Stomach smooth muscle (tissue), 2 donors: ENCODE results near the gene SLC7A11.

Experiments used
- H3K27ac ChIP-seq: one replicate; pipeline ENCODE4 v1.7.0; 2013; ENCODE audit warnings: mild to moderate bottlenecking, low read length, inconsistent platforms
- H3K27me3 ChIP-seq, 2 donors: one replicate each; pipeline ENCODE4 v1.7.0; 2013; ENCODE audit warnings: low read length in 2 of 2; ENCODE audit not compliant: insufficient read depth in 2 of 2, control insufficient read depth in 1 of 2
- H3K36me3 ChIP-seq, 2 donors: one replicate each; pipeline ENCODE4 v1.7.0; 2013; ENCODE audit warnings: low read length in 2 of 2; ENCODE audit not compliant: control insufficient read depth in 2 of 2, insufficient read depth in 2 of 2
- H3K4me1 ChIP-seq: one replicate; pipeline ENCODE4 v1.7.0; 2013; ENCODE audit warnings: low read length; ENCODE audit not compliant: control insufficient read depth, insufficient read depth
- H3K4me3 ChIP-seq, 2 donors: one replicate each; pipeline ENCODE4 v1.7.0; 2013; ENCODE audit warnings: low read length in 2 of 2
- H3K9ac ChIP-seq, 2 donors: one replicate each; pipeline ENCODE4 v1.7.0; 2013; ENCODE audit warnings: low read length in 2 of 2, mild to moderate bottlenecking in 1 of 2
- H3K9me3 ChIP-seq, 2 donors: one replicate each; pipeline ENCODE4 v1.7.0; 2013; ENCODE audit warnings: low read length in 2 of 2; ENCODE audit not compliant: control insufficient read depth in 2 of 2
- donor health status: healthy.
- donor health status: Pancreatic carcinoma.

The SLC7A11 gene

GRCh38 chr4:138242076-138242833 is at the start of gene SLC7A11:
Gene SLC7A11 (minus strand): TSS chr4:138242349. CDS start chr4:138242069, 280 bp downstream.
- no peak within 1 kb of the TSS for H3K9ac ChIP-seq
- H3K27ac ChIP-seq, result no peak within 1 kb of the TSS

DNA sequence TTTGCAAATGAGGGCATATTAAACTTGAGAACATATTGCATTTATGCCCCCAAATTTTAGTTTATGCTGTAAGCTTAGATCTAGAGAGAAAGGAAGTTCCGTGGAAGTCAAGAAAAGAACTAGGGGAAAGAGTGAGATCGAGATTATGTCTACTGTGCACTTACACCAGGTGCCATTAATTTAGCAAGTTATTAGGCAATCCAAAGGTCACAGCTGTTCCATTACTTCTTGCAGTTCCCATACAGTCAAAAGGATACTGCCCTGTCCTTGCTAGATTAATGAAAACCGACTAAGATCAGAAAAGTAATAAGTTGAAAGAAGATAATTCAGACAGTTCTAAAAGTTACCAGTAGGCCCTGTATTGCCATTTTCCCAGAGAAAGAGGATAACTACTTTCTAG is 49.3 kb upstream of the SLC7A11 start:
- no peaks in the 10 kb centered on the region for H3K9me3 ChIP-seq
- no peaks in the 10 kb centered on the region for H3K36me3 ChIP-seq
- no peak overlapping the region for H3K4me3 ChIP-seq
- no peaks in the 10 kb centered on the region for H3K27me3 ChIP-seq
- H3K4me1 ChIP-seq, result no peaks in the 10 kb centered on the region
- no peak overlapping the region for H3K9ac ChIP-seq
- no peak overlapping the region for H3K27ac ChIP-seq

More at GRCh38 chr4:138242076-138242833, at the start of gene SLC7A11:
- H3K9me3 ChIP-seq, result no peaks in the 10 kb centered on the region
- H3K36me3 ChIP-seq, result no peaks in the 10 kb centered on the region
- H3K4me3 ChIP-seq, result peak within 1 kb of the TSS; percentile 47 to 49
- H3K4me1 ChIP-seq, result no peaks in the 10 kb centered on the region
- no peaks in the 10 kb centered on the region for H3K27me3 ChIP-seq

DNA sequence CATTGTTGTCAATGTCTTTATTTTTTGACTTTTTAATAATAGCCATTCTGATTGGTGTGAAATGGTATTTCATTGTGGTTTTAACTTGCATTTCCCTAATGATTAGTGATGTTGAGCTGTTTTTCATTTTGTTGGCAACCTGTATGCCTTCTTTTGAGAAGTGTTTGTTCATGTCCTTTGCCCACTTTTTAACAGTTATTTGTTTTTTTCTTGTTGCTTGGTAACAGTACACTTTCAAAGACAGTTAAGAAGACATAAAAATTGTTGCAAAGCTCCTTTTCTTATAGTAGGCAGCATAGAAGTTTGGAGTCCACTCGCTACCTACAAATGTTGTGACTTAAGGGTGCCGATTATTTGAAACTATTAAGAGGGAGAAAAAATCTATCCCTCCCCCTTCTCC is 48.7 kb upstream of the SLC7A11 start:
- Histone ChIP-seq H3K4me3 (no peak overlapping the region), H3K27ac (no peak overlapping the region), H3K4me1 (no peaks in the 10 kb centered on the region), H3K27me3 (no peaks in the 10 kb centered on the region), H3K36me3 (no peaks in the 10 kb centered on the region), H3K9ac (no peak overlapping the region), H3K9me3 (no peaks in the 10 kb centered on the region)

DNA sequence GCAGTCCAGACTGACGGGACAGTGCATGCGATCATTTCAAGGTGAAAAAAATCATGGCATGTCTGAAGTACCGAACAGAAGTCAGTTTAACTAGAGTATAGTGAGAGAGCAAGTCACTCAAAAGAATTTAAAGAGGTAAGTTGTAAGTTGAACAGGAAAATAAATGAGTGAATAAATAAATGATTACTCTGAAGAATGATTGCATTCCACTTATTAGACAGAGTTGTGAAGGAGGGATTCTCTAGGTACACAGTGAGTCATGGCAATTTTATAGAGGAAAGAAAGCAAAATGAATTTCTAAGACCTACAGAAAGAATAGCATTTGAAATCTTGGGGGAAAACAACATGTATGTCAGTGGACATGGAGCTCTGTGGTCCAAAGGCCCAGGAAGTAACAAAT is 37.1 kb upstream of the SLC7A11 start:
- Histone ChIP-seq H3K9me3 (no peaks in the 10 kb centered on the region), H3K4me3 (no peak overlapping the region), H3K9ac (no peak overlapping the region), H3K27ac (no peak overlapping the region), H3K4me1 (no peaks in the 10 kb centered on the region), H3K27me3 (no peaks in the 10 kb centered on the region), H3K36me3 (no peaks in the 10 kb centered on the region)

GRCh38 chr4:138277133-138277532 is 35.0 kb upstream of the SLC7A11 start:
- Histone ChIP-seq H3K9me3 (no peaks in the 10 kb centered on the region), H3K36me3 (no peaks in the 10 kb centered on the region), H3K27me3 (no peaks in the 10 kb centered on the region), H3K4me1 (no peaks in the 10 kb centered on the region), H3K9ac (no peak overlapping the region), H3K27ac (no peak overlapping the region), H3K4me3 (no peak overlapping the region)

DNA sequence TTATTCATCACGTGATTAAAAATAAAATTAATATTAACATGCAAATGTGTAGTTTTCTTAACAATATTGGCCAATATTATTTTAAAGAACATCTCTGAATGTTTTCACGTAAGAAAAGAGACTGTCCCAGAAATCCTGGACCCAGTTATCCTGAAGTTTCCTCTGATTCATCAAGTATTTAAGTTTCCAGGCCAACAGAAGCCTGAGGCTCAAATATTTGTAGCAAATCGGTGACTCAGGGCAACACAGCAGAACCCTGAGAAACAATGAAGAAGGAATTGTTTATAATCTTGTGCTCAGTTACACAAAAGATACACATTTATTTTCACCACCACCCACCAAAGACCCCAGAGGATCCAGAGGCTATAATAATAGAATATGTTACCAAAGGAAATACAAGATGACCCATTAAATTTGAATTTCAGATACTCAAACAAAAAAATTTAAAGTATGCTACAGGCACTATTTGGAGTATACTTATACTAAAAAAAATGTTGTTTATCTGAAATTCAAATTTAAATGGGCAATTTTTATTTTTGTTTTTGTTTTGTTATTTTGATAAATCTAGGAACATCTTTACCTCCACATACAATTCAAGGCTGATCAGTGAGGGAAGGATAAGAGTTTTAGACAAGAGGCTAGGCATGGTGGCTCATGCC is 33.9 kb upstream of the SLC7A11 start:
- no peaks in the 10 kb centered on the region for H3K36me3 ChIP-seq
- H3K4me3 ChIP-seq, result no peak overlapping the region
- H3K27me3 ChIP-seq, result no peaks in the 10 kb centered on the region
- no peak overlapping the region for H3K27ac ChIP-seq
- no peaks in the 10 kb centered on the region for H3K4me1 ChIP-seq
- no peaks in the 10 kb centered on the region for H3K9me3 ChIP-seq
- no peak overlapping the region for H3K9ac ChIP-seq

DNA sequence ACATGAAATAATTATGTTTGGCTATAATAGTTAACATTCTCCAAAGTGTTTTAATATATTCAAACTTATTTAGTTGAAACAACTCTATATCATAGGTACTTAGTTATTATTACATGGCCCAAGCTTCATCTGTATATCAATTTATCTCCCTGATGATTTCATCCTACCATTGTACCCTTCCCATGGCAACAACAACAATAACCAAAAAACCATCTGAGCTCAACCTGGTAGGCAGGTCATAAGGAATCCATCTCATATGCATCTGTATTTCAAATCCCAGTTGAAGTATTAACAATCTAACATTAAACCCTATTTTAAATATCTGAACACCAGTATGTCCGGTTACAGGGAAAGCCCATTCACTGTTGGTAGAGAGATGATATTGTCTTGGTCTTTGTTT is 33.1 kb upstream of the SLC7A11 start:
- Histone ChIP-seq H3K4me3 (no peak overlapping the region), H3K27me3 (no peaks in the 10 kb centered on the region), H3K4me1 (no peaks in the 10 kb centered on the region), H3K27ac (no peak overlapping the region), H3K9ac (no peak overlapping the region), H3K36me3 (no peaks in the 10 kb centered on the region), H3K9me3 (no peaks in the 10 kb centered on the region)

DNA sequence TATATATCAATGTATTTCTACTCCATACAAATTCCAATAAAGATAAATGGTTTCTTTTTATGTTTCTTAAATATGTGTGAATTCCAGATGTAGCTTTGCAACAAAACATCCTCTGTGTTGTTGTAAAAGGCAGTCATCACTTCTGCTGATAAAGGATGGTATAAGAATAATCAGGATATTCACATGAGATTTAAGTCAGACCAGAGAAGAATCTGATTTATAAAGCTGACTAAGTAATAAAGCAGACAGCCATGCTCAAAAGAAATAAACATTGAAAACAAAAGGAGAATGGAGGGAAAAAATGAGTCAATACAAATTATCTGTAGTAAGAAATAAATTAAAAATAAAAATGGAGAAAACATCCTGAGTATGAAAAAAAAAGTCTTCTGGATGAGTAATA is 27.0 kb upstream of the SLC7A11 start:
- Histone ChIP-seq H3K27ac (no peak overlapping the region), H3K4me1 (no peaks in the 10 kb centered on the region), H3K9ac (no peak overlapping the region), H3K36me3 (no peaks in the 10 kb centered on the region), H3K4me3 (no peak overlapping the region), H3K27me3 (no peaks in the 10 kb centered on the region), H3K9me3 (peaks cover 0 to 2% of the 10 kb centered on the region in 2 donors)

DNA sequence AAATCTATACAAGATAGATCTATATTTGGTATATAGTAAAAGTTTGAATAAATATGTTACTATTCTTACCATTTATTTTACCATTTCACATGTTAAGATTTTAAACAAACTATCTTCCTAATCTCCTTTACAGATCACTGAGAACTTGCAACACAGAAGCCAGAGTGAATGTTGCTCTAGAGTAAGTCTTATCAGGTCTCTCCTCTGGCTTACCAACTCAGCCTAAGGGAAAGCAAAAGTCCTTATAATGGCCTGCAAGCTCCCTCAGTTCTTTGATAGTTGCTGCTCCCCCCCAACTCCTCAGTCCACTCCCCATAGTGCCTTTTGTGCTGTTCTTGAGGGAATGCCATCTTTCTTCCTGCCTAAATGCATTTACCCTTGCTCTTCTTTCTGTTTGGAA is 25.7 kb upstream of the SLC7A11 start:
- H3K9ac ChIP-seq, result no peak overlapping the region
- H3K36me3 ChIP-seq, result no peaks in the 10 kb centered on the region

GRCh38 chr4:138266948-138267347 is 24.8 kb upstream of the SLC7A11 start:
- H3K4me3 ChIP-seq, result no peak overlapping the region
- H3K27ac ChIP-seq, result no peak overlapping the region
- H3K9me3 ChIP-seq, result peaks cover 0 to 2% of the 10 kb centered on the region in 2 donors
- H3K9ac ChIP-seq, result no peak overlapping the region
- no peaks in the 10 kb centered on the region for H3K36me3 ChIP-seq
- no peaks in the 10 kb centered on the region for H3K27me3 ChIP-seq
- no peaks in the 10 kb centered on the region for H3K4me1 ChIP-seq

More for the DNA sequence above, 25.7 kb upstream of the SLC7A11 start:
- Histone ChIP-seq H3K9me3 (peaks cover 0 to 2% of the 10 kb centered on the region in 2 donors), H3K27me3 (no peaks in the 10 kb centered on the region), H3K27ac (no peak overlapping the region), H3K4me3 (no peak overlapping the region), H3K4me1 (no peaks in the 10 kb centered on the region)

DNA sequence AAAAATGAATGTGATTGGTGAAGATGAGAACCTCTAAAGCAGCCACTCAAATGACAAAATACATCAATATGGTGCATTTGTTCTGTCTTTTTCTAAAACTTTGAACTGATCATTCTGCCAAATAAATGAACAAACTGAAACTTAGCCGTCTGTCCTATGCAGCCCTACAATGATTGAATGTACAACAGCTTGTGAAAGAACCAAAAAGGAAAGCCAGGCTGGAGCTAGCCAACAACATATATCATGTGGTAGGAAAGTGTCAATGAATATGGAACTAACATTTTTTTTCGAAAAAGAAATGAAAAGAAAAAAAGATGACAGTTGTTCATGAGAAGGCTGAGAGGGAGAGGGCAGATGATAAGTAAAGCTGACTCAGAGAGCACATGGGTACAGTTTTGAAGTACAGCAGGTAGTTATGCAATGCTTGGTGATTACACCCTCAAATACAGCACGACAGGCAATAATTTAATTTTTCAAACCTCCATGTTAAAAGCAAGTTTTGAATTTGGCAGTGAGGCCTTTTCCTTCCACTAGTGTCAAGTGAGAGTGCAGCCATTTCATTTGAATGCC is 21.2 kb upstream of the SLC7A11 start:
- Histone ChIP-seq H3K27ac (no peak overlapping the region), H3K4me3 (no peak overlapping the region), H3K36me3 (no peaks in the 10 kb centered on the region), H3K9ac (no peak overlapping the region), H3K27me3 (no peaks in the 10 kb centered on the region), H3K9me3 (peaks cover 0 to 2% of the 10 kb centered on the region in 2 donors), H3K4me1 (no peaks in the 10 kb centered on the region)
